T-helper 2 cell treated with Interferon-gamma antibody and Interleukin-4, amounts not matched to agents 100 ng/mL and 5 ng/mL, for 36 hours (primary cell): ENCODE measurements around the gene SGSH. TPM values are rescaled to one million over a fixed set of nuclear protein-coding genes. Genes with fewer than 3 reads are reported as not detected.

Experiments used
- intact Hi-C: fragments of 100-400 bp; cut with micrococcal nuclease; formaldehyde crosslinking; loops from one replicate; pipeline ENCODE4 v1.15.1; 2023
- total RNA-seq: library from RNA; stranded (reverse); gene quantifications from 2 replicates; pipeline ENCODE4 v1.2.3, GENCODE V29; 2022

Gene SGSH
- total RNA-seq, 1 donor from 2014 or later: 33.5 TPM

- intact Hi-C loops: no loop called here
Measured at GRCh38 chr17:80229011-80229410, 8.9 kb upstream of the SGSH start.

GRCh38 chr17:80228477-80228876, 8.3 kb upstream of the SGSH start:
- intact Hi-C loops: no loop called here

GRCh38 chr17:80227666-80228065, 7.5 kb upstream of the SGSH start:
- intact Hi-C loops: no loop called here

GRCh38 chr17:80227156-80227555, 7.0 kb upstream of the SGSH start:
- intact Hi-C loops: no loop called here

- intact Hi-C loops: no loop called here
Measured at GRCh38 chr17:80225230-80225629, 5.1 kb upstream of the SGSH start.

- intact Hi-C loops: no loop called here
Measured at GRCh38 chr17:80224683-80225082, 4.5 kb upstream of the SGSH start.

GRCh38 chr17:80223838-80224497, 3.8 kb upstream of the SGSH start:
- intact Hi-C loops: no loop called here

GRCh38 chr17:80223142-80223815, 3.1 kb upstream of the SGSH start:
- intact Hi-C loops: no loop called here

GRCh38 chr17:80222376-80223141, 2.4 kb upstream of the SGSH start:
- intact Hi-C loops: no loop called here

GRCh38 chr17:80221351-80222105, 1.4 kb upstream of the SGSH start:
- intact Hi-C loops: no loop called here

- intact Hi-C loops: no loop called here
Measured at GRCh38 chr17:80220736-80221215, 643 bp upstream of the SGSH start.

GRCh38 chr17:80219763-80220053, 425 bp downstream of the SGSH start:
- intact Hi-C loops: loop anchor here (1.0 to 2.0 kb wide), 2 partner anchors 33 to 72 kb away; partner anchors contain the start of gene EIF4A3

- intact Hi-C loops: loop anchor here (1.0 to 2.0 kb wide), 2 partner anchors 34 to 72 kb away; partner anchors contain the start of gene EIF4A3
Measured at GRCh38 chr17:80219013-80219762, 945 bp downstream of the SGSH start.

GRCh38 chr17:80218391-80218790, 1.7 kb downstream of the SGSH start:
- intact Hi-C loops: loop anchor here (2.0 kb wide), 1 partner anchor 34 kb away; no protein-coding TSS in a partner anchor

- intact Hi-C loops: loop anchor here (2.0 kb wide), 1 partner anchor 35 kb away; no protein-coding TSS in a partner anchor
Measured at GRCh38 chr17:80217703-80218362, 2.3 kb downstream of the SGSH start.

- intact Hi-C loops: no loop called here
Measured at GRCh38 chr17:80216473-80217456, 3.4 kb downstream of the SGSH start.

- intact Hi-C loops: no loop called here
Measured at GRCh38 chr17:80214878-80215210, 5.3 kb downstream of the SGSH start.

GRCh38 chr17:80214012-80214877, 5.9 kb downstream of the SGSH start:
- intact Hi-C loops: no loop called here
